Measurements from ENCODE around the gene SRSF6. TPM values are rescaled to one million over a fixed set of nuclear protein-coding genes. Genes with fewer than 3 reads are reported as not detected.

Gene SRSF6
- polyA plus RNA-seq, 1 donor (not counting 4 experiments of a cell fraction or from before 2014, with no cell fraction given): 128 TPM

GRCh38 chr20:43464219-43464790 lies 6.6 kb downstream of the SRSF6 start:
- peaks cover 18 to 41% of the 10 kb centered on the region in 2 experiments for H3K36me3 ChIP-seq (ENCODE audit: control insufficient read depth in 2 of 2, extremely low read depth in 1 of 2, insufficient read depth in 2 of 2, low read length in 2 of 2)
- no peak overlapping the region for H2AFZ ChIP-seq (ENCODE audit: control insufficient read depth, low read length)
- no peaks in the 10 kb centered on the region for H3K9me3 ChIP-seq (ENCODE audit: control insufficient read depth, low read depth, low read length)
- H3K4me3 ChIP-seq (ENCODE audit: control insufficient read depth in 2 of 3, extremely low read depth in 1 of 3, insufficient read depth in 2 of 3, low read depth in 1 of 3, low read length in 3 of 3): no peak overlapping the region
- H3K27me3 ChIP-seq (ENCODE audit: control insufficient read depth, extremely low read depth, insufficient read depth, low read length): no peaks in the 10 kb centered on the region
- DNase-seq (ENCODE audit: low read depth, low spot score): no peak
- H3K9ac ChIP-seq (ENCODE audit: control insufficient read depth, extremely low read depth, insufficient read depth, low read length): no peak overlapping the region
- FAIRE-seq: no peak
- H3K9me1 ChIP-seq (ENCODE audit: control insufficient read depth, extremely low read depth, insufficient read depth, low read length): peaks cover 6% of the 10 kb centered on the region
- dilution Hi-C loops (cut with MboI; ENCODE audit: extremely low pct_ligation_motif_present, low sequenced_read_pairs): no loop called here
- H3K4me2 ChIP-seq (ENCODE audit: control insufficient read depth, extremely low read depth, insufficient read depth, low read depth, low read length): no peak overlapping the region
- no peak for TF ChIP-seq CTCF (optimal IDR thresholded peaks at IDR 0.05 in 1 of 3, IDR thresholded peaks at IDR 0.05 in 1 of 3, conservative IDR thresholded peaks at IDR 0.05 in 1 of 3; ENCODE audit: extremely low read depth in 1 of 3, insufficient read depth in 2 of 3, low read length in 3 of 3)
- TF ChIP-seq EZH2 (IDR thresholded peaks at IDR 0.05; ENCODE audit: low read length): no peak
- peaks cover 41% of the 10 kb centered on the region for H3K79me2 ChIP-seq (ENCODE audit: control insufficient read depth, insufficient read depth, low read length)
- H3K27ac ChIP-seq (ENCODE audit: control insufficient read depth, insufficient read depth, low read length): no peak overlapping the region
- H4K20me1 ChIP-seq (ENCODE audit: control insufficient read depth, extremely low read depth, insufficient read depth, low read length): peaks cover 17% of the 10 kb centered on the region
- H3K4me1 ChIP-seq (ENCODE audit: control insufficient read depth, extremely low read depth, insufficient read depth, low read length): peaks cover 4% of the 10 kb centered on the region

- no peak overlapping the region for H3K4me3 ChIP-seq (ENCODE audit: control insufficient read depth in 2 of 3, extremely low read depth in 1 of 3, insufficient read depth in 2 of 3, low read depth in 1 of 3, low read length in 3 of 3)
- no peaks in the 10 kb centered on the region for H3K27me3 ChIP-seq (ENCODE audit: control insufficient read depth, extremely low read depth, insufficient read depth, low read length)
- H4K20me1 ChIP-seq (ENCODE audit: control insufficient read depth, extremely low read depth, insufficient read depth, low read length): peaks cover 13% of the 10 kb centered on the region
- no peak for TF ChIP-seq EZH2 (IDR thresholded peaks at IDR 0.05; ENCODE audit: low read length)
- no peak for TF ChIP-seq CTCF (optimal IDR thresholded peaks at IDR 0.05 in 1 of 3, IDR thresholded peaks at IDR 0.05 in 1 of 3, conservative IDR thresholded peaks at IDR 0.05 in 1 of 3; ENCODE audit: extremely low read depth in 1 of 3, insufficient read depth in 2 of 3, low read length in 3 of 3)
- FAIRE-seq (no peak), DNase-seq (ENCODE audit: low read depth, low spot score) (no peak)
- no peak overlapping the region for H3K4me2 ChIP-seq (ENCODE audit: control insufficient read depth, extremely low read depth, insufficient read depth, low read depth, low read length)
- dilution Hi-C loops (cut with MboI; ENCODE audit: extremely low pct_ligation_motif_present, low sequenced_read_pairs): no loop called here
- H3K9me3 ChIP-seq (ENCODE audit: control insufficient read depth, low read depth, low read length): no peaks in the 10 kb centered on the region
- H3K27ac ChIP-seq (ENCODE audit: control insufficient read depth, insufficient read depth, low read length): no peak overlapping the region
- H3K9me1 ChIP-seq (ENCODE audit: control insufficient read depth, extremely low read depth, insufficient read depth, low read length): peaks cover 6% of the 10 kb centered on the region
- H2AFZ ChIP-seq (ENCODE audit: control insufficient read depth, low read length): no peak overlapping the region
- H3K9ac ChIP-seq (ENCODE audit: control insufficient read depth, extremely low read depth, insufficient read depth, low read length): no peak overlapping the region
- H3K4me1 ChIP-seq (ENCODE audit: control insufficient read depth, extremely low read depth, insufficient read depth, low read length): no peaks in the 10 kb centered on the region
- peaks cover 28% of the 10 kb centered on the region for H3K79me2 ChIP-seq (ENCODE audit: control insufficient read depth, insufficient read depth, low read length)
- H3K36me3 ChIP-seq (ENCODE audit: control insufficient read depth in 2 of 2, extremely low read depth in 1 of 2, insufficient read depth in 2 of 2, low read length in 2 of 2): peaks cover 14 to 30% of the 10 kb centered on the region in 2 experiments
These were observed 7.9 kb downstream of the SRSF6 start for GRCh38 chr20:43465625-43465943.
